Measurements from ENCODE around the gene ANKMY1. TPM values are rescaled to one million over a fixed set of nuclear protein-coding genes. Genes with fewer than 3 reads are reported as not detected.

The ANKMY1 gene
- total and polyA plus RNA-seq, 10 donors: 7.6 to 45.5 (median 29.4) TPM

DNA sequence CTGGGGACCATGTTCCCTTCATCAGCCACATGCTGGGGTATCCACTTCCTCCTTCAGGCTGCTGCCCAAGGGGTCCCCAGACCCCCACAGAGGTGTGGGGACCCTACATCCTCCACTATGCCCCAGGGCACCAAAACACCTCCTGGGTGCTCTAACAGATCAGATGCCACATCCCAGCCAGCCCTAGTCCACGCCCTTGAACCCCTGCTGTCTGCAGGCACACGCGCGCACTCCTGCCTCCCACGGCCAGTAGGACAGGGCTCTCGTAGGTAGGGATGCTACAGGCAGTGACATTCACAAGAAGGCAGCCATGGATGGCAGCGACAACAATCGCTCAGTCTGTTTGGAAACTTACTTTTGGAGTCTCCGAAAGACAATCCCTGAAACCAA, 125.4 kb downstream of the ANKMY1 start:
- no peaks in the 10 kb centered on the region for H3K36me3 ChIP-seq
- H3K27me3 ChIP-seq (replicated peaks in 1 of 7): peaks cover 0 to 58% (median 22%) of the 10 kb centered on the region in 7 donors
- WGBS, 5 donors: 85 to 95% (median 90%) methylated on average over 5 to 9 of the region's 9 CpGs
- intact Hi-C loops (cut with DNase I; ENCODE audit: low total_unique reads): loop anchor here (10.0 kb wide), 1 partner anchor 368 kb away; no protein-coding TSS in a partner anchor
- DNase-seq: no peak
- TF ChIP-seq, protein P1, sequence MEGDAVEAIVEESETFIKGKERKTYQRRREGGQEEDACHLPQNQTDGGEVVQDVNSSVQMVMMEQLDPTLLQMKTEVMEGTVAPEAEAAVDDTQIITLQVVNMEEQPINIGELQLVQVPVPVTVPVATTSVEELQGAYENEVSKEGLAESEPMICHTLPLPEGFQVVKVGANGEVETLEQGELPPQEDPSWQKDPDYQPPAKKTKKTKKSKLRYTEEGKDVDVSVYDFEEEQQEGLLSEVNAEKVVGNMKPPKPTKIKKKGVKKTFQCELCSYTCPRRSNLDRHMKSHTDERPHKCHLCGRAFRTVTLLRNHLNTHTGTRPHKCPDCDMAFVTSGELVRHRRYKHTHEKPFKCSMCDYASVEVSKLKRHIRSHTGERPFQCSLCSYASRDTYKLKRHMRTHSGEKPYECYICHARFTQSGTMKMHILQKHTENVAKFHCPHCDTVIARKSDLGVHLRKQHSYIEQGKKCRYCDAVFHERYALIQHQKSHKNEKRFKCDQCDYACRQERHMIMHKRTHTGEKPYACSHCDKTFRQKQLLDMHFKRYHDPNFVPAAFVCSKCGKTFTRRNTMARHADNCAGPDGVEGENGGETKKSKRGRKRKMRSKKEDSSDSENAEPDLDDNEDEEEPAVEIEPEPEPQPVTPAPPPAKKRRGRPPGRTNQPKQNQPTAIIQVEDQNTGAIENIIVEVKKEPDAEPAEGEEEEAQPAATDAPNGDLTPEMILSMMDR (IDR thresholded peaks at IDR 0.05 in 8 of 11, conservative IDR thresholded peaks at IDR 0.05 in 3 of 11): no peak
- TF ChIP-seq POLR2AphosphoS5 (IDR thresholded peaks at IDR 0.05) (no peak), POLR2A (IDR thresholded peaks at IDR 0.05) (no peak)
- H3K27ac ChIP-seq: no peak overlapping the region
- peaks cover 0 to 31% (median 20%) of the 10 kb centered on the region in 6 donors for H3K4me1 ChIP-seq
- no peaks in the 10 kb centered on the region for H3K9me3 ChIP-seq
- H3K4me3 ChIP-seq: no peak overlapping the region

DNA sequence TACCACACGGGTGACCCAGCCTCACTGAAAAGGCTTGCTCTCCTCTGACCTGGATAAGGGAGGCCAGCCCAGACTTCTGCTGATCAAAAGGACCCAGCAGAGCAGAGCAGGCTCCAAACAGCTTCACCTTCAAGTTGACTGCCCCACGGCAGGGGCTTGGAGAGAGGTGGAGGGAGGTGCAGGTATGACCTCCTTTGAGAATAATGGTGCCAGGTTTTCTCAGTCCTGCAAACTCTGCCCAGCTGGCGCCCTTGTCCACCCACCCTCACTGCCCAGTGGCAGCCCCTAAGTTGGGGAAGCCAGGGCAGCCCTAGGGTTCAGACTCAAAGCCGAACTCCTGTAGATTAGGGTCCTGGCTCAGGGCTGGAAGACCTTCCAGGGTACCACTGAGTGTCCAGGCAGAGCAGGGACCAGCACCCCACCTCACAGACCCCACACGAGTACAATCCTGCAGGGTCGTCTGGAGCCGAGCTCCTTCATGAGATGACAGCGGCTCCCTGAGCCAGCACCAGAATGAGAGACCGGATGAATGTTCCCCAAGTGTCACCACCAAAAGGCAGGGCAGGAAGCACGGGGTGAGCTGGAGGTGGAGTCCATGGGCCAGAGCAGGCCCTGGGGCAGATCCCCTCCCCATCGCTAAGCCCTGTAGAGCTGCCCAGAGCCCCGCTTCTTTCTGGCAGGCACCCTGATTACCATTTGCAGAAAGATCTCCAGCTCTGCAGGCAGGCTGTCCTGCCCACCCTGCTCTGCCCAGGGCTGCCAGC, 125.9 kb downstream of the ANKMY1 start:
- Histone ChIP-seq H3K9me3 (peaks cover 0 to under 1% (median 0%) of the 10 kb centered on the region in 8 donors), H3K27me3 (replicated peaks in 1 of 7) (peaks cover 0 to 53% (median 17%) of the 10 kb centered on the region in 7 donors), H3K4me3 (no peak overlapping the region), H3K36me3 (no peaks in the 10 kb centered on the region), H3K4me1 (peaks cover 0 to 25% (median 18%) of the 10 kb centered on the region in 6 donors), H3K27ac (no peak overlapping the region)
- WGBS, 5 donors: 73 to 79% (median 76%) methylated on average over 12 of the region's 12 CpGs
- peak; percentile 71 for DNase-seq
- intact Hi-C loops (cut with DNase I; ENCODE audit: low total_unique reads): loop anchor here (10.0 kb wide), 1 partner anchor 367 kb away; no protein-coding TSS in a partner anchor
- TF ChIP-seq POLR2A (IDR thresholded peaks at IDR 0.05): no peak
- no peak for TF ChIP-seq POLR2AphosphoS5 (IDR thresholded peaks at IDR 0.05)
- TF ChIP-seq, protein P1 (IDR thresholded peaks at IDR 0.05 in 8 of 11, conservative IDR thresholded peaks at IDR 0.05 in 3 of 11): no peak

DNA sequence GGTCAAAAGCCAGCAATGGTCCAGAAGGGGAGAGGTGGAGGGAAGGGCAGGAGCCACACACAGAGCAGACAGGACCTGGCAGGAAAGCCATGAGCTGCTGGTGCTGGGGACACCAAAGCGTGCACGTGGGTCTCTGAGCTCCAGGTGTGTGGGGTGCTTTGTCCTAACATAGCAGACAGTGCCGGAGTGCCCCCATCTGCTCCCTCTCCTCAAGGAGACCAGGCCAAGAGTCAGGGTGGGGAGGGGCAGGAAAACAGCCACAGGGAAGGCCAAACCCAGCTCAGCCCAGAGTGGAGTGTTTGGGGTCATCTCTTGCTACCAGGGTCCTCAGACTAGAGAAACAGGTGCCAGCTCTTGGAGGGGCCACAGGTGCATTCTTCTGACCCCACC, 126.5 kb downstream of the ANKMY1 start:
- no peak for TF ChIP-seq POLR2A (IDR thresholded peaks at IDR 0.05)
- TF ChIP-seq, protein P1 (IDR thresholded peaks at IDR 0.05 in 8 of 11, conservative IDR thresholded peaks at IDR 0.05 in 3 of 11): no peak
- TF ChIP-seq POLR2AphosphoS5 (IDR thresholded peaks at IDR 0.05): no peak
- H3K4me1 ChIP-seq: peaks cover 0 to 19% (median 12%) of the 10 kb centered on the region in 6 donors
- DNase-seq: no peak
- no peaks in the 10 kb centered on the region for H3K36me3 ChIP-seq
- peaks cover 0 to 47% (median 11%) of the 10 kb centered on the region in 7 donors for H3K27me3 ChIP-seq (replicated peaks in 1 of 7)
- 68 to 88% (median 77%) methylated on average over 3 of the region's 3 CpGs for WGBS, 5 donors
- H3K9me3 ChIP-seq: peaks cover 0 to 6% (median 0%) of the 10 kb centered on the region in 8 donors
- no peak overlapping the region for H3K27ac ChIP-seq
- intact Hi-C loops (cut with DNase I; ENCODE audit: low total_unique reads): loop anchor here (10.0 kb wide), 1 partner anchor 366 kb away; no protein-coding TSS in a partner anchor
- no peak overlapping the region for H3K4me3 ChIP-seq

DNA sequence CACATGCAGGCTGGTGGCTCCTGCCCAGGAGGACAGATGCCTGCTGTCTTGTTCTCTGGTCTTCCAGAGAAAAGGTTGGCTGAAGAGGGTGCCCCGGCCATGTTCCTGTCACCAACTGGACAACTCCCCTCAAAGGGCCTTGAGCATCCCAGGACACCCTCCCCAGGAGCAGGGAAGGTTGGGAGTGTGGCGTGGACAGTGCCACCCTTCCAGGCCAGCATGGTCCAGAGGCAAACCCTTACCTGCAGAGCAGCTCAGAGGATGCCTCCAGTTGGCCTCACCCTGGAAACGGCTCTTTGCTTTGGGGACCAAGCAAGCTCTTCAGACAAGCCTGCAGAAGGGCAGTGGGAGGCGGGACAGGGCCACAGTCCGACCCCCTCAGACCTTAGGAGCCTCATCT, 127.2 kb downstream of the ANKMY1 start:
- no peaks in the 10 kb centered on the region for H3K36me3 ChIP-seq
- 57 to 89% (median 77%) methylated on average over 3 to 5 of the region's 5 CpGs for WGBS, 5 donors
- H3K27me3 ChIP-seq (replicated peaks in 1 of 7): peaks cover 0 to 40% (median 4%) of the 10 kb centered on the region in 7 donors
- intact Hi-C loops (cut with DNase I; ENCODE audit: low total_unique reads): loop anchor here (10.0 kb wide), 1 partner anchor 366 kb away; no protein-coding TSS in a partner anchor
- peaks cover 0 to 13% (median 7%) of the 10 kb centered on the region in 6 donors for H3K4me1 ChIP-seq
- no peak for DNase-seq
- TF ChIP-seq, protein P1 (IDR thresholded peaks at IDR 0.05 in 8 of 11, conservative IDR thresholded peaks at IDR 0.05 in 3 of 11): no peak
- TF ChIP-seq POLR2A (IDR thresholded peaks at IDR 0.05) (no peak), POLR2AphosphoS5 (IDR thresholded peaks at IDR 0.05) (no peak)
- H3K27ac ChIP-seq: no peak overlapping the region
- no peak overlapping the region for H3K4me3 ChIP-seq
- H3K9me3 ChIP-seq: peaks cover 0 to 13% (median 3%) of the 10 kb centered on the region in 8 donors

Measured in spleen (tissue), 11 donors.